Ectodermal cell (in vitro differentiated cells): ENCODE measurements around the gene POLE.
A peak's percentile ranks its signal among the peaks of the same experiment; 100 is the strongest.

Source experiments
- H3K27ac ChIP-seq: 2 replicates; pipeline ENCODE4 v1.7.0; 2013; ENCODE audit warnings: mild to moderate bottlenecking, low read depth, low read length; ENCODE audit not compliant: insufficient read depth, poor library complexity, severe bottlenecking
- H3K27me3 ChIP-seq: 2 replicates; pipeline ENCODE4 v1.7.0; 2013; ENCODE audit warnings: mild to moderate bottlenecking, low read length; ENCODE audit not compliant: insufficient read depth, control insufficient read depth, poor library complexity, severe bottlenecking
- H3K36me3 ChIP-seq: one replicate; pipeline ENCODE4 v1.7.0; 2013; ENCODE audit warnings: low read length; ENCODE audit not compliant: control insufficient read depth, insufficient read depth
- H3K4me1 ChIP-seq: one replicate; pipeline ENCODE4 v1.7.0; 2013; ENCODE audit warnings: low read length; ENCODE audit not compliant: control insufficient read depth, insufficient read depth
- H3K4me3 ChIP-seq: 2 replicates; pipeline ENCODE4 v1.7.0; 2013; ENCODE audit warnings: low read depth, low read length, control low read depth; ENCODE audit not compliant: insufficient read depth
- H3K9me3 ChIP-seq: 2 replicates; pipeline ENCODE4 v1.7.0; 2013; ENCODE audit warnings: mild to moderate bottlenecking, low read length, moderate library complexity; ENCODE audit not compliant: control insufficient read depth
- WGBS, 2 experiments: methylation state at CpG; one replicate each; pipeline ENCODE4 v1.1.7; 2013; ENCODE audit warnings: missing lambda C conversion rate in 2 of 2; 5-methylcytosine and 5-hydroxymethylcytosine counted together

POLE gene

GRCh38 chr12:132591107-132591935, 95.8 kb downstream of the POLE start:
- WGBS, 2 experiments, result 90 to 92% methylated on average over 45 of the region's 45 CpGs
- peaks cover 98% of the 10 kb centered on the region for H3K27me3 ChIP-seq

GRCh38 chr12:132588821-132589669, 98.1 kb downstream of the POLE start:
- no peak overlapping the region for H3K4me3 ChIP-seq
- H3K36me3 ChIP-seq, result no peaks in the 10 kb centered on the region
- no peak overlapping the region for H3K27ac ChIP-seq
- 86 to 89% methylated on average over 19 of the region's 19 CpGs for WGBS, 2 experiments
- H3K9me3 ChIP-seq, result no peaks in the 10 kb centered on the region
- peaks cover 99% of the 10 kb centered on the region for H3K27me3 ChIP-seq
- H3K4me1 ChIP-seq, result peaks cover under 1% of the 10 kb centered on the region

More at GRCh38 chr12:132591107-132591935, 95.8 kb downstream of the POLE start:
- no peaks in the 10 kb centered on the region for H3K36me3 ChIP-seq
- H3K9me3 ChIP-seq, result no peaks in the 10 kb centered on the region
- no peak overlapping the region for H3K27ac ChIP-seq
- no peaks in the 10 kb centered on the region for H3K4me1 ChIP-seq
- no peak overlapping the region for H3K4me3 ChIP-seq

- no peaks in the 10 kb centered on the region for H3K9me3 ChIP-seq
- H3K36me3 ChIP-seq, result no peaks in the 10 kb centered on the region
- H3K27me3 ChIP-seq, result peaks cover 99% of the 10 kb centered on the region
- no peak overlapping the region for H3K4me3 ChIP-seq
- whole genome bisulfite sequencing, 2 experiments, result 74 to 75% methylated on average over 6 of the region's 6 CpGs
- no peak overlapping the region for H3K27ac ChIP-seq
- H3K4me1 ChIP-seq, result peaks cover 6% of the 10 kb centered on the region
Observed at GRCh38 chr12:132588319-132588718, 98.8 kb downstream of the POLE start.

GRCh38 chr12:132587781-132588180, 99.4 kb downstream of the POLE start:
- WGBS, 2 experiments, result 70 to 78% methylated on average over 3 of the region's 3 CpGs
- no peaks in the 10 kb centered on the region for H3K36me3 ChIP-seq

GRCh38 chr12:132586929-132587328, 100.2 kb downstream of the POLE start:
- no peaks in the 10 kb centered on the region for H3K36me3 ChIP-seq
- H3K4me1 ChIP-seq, result peaks cover 13% of the 10 kb centered on the region
- no peak overlapping the region for H3K4me3 ChIP-seq
- no peaks in the 10 kb centered on the region for H3K9me3 ChIP-seq
- WGBS, 2 experiments, result 93 to 94% methylated on average over 18 of the region's 18 CpGs
- H3K27me3 ChIP-seq, result peaks cover 100% of the 10 kb centered on the region
- no peak overlapping the region for H3K27ac ChIP-seq

More at GRCh38 chr12:132587781-132588180, 99.4 kb downstream of the POLE start:
- H3K4me1 ChIP-seq, result peaks cover 7% of the 10 kb centered on the region
- H3K27me3 ChIP-seq, result peaks cover 99% of the 10 kb centered on the region
- no peak overlapping the region for H3K27ac ChIP-seq
- H3K9me3 ChIP-seq, result no peaks in the 10 kb centered on the region
- no peak overlapping the region for H3K4me3 ChIP-seq

- no peaks in the 10 kb centered on the region for H3K36me3 ChIP-seq
- peaks cover 13% of the 10 kb centered on the region for H3K4me1 ChIP-seq
- H3K27me3 ChIP-seq, result peaks cover 97% of the 10 kb centered on the region
- no peak overlapping the region for H3K27ac ChIP-seq
- H3K9me3 ChIP-seq, result no peaks in the 10 kb centered on the region
- H3K4me3 ChIP-seq, result no peak overlapping the region
- WGBS, 2 experiments, result 80 to 82% methylated on average over 24 of the region's 24 CpGs
Observed at GRCh38 chr12:132585177-132585576, 102.0 kb downstream of the POLE start.

GRCh38 chr12:132584429-132584828, 102.7 kb downstream of the POLE start:
- 43 to 45% methylated on average over 14 of the region's 14 CpGs for WGBS, 2 experiments
- H3K4me3 ChIP-seq, result no peak overlapping the region

GRCh38 chr12:132583736-132584135, 103.4 kb downstream of the POLE start:
- H3K4me1 ChIP-seq, result peaks cover 13% of the 10 kb centered on the region
- peak overlapping the region; percentile 22 for H3K4me3 ChIP-seq
- peaks cover 83% of the 10 kb centered on the region for H3K27me3 ChIP-seq
- H3K27ac ChIP-seq, result no peak overlapping the region
- 1 to 2% methylated on average over 29 of the region's 29 CpGs for WGBS, 2 experiments
- no peaks in the 10 kb centered on the region for H3K9me3 ChIP-seq
- no peaks in the 10 kb centered on the region for H3K36me3 ChIP-seq

More at GRCh38 chr12:132584429-132584828, 102.7 kb downstream of the POLE start:
- peaks cover 13% of the 10 kb centered on the region for H3K4me1 ChIP-seq
- no peak overlapping the region for H3K27ac ChIP-seq
- no peaks in the 10 kb centered on the region for H3K36me3 ChIP-seq
- H3K27me3 ChIP-seq, result peaks cover 90% of the 10 kb centered on the region
- no peaks in the 10 kb centered on the region for H3K9me3 ChIP-seq

- Histone ChIP-seq H3K4me3 (peak overlapping the region; percentile 22), H3K4me1 (peaks cover 13% of the 10 kb centered on the region), H3K27me3 (peaks cover 79% of the 10 kb centered on the region), H3K36me3 (no peaks in the 10 kb centered on the region), H3K27ac (no peak overlapping the region), H3K9me3 (no peaks in the 10 kb centered on the region)
- 1% methylated on average over 50 of the region's 50 CpGs for WGBS, 2 experiments
Observed at GRCh38 chr12:132583411-132583710, 103.8 kb downstream of the POLE start.
